Neural cell (in vitro differentiated cells): Measurements from ENCODE around the gene ETV3L. TPM values are rescaled to one million over a fixed set of nuclear protein-coding genes. Genes with fewer than 3 reads are reported as not detected.

Experiments used
- H2AFZ ChIP-seq: fragments of 200-600, 300-800 bp; sonication (generic), shearing (Covaris generic); 2 replicates; pipeline ENCODE4 v1.6.0; 2014; ENCODE audit warnings: low read depth, mild to moderate bottlenecking, antibody characterized with exemption, low read length, moderate library complexity
- H3F3A ChIP-seq: fragments of 200-600 bp; shearing (Covaris generic); 2 replicates; pipeline ENCODE4 v1.6.1; 2016; ENCODE audit warnings: mild to moderate bottlenecking, moderate library complexity, mixed read lengths, antibody characterized with exemption, low read length; ENCODE audit not compliant: insufficient read depth, poor library complexity, severe bottlenecking
- H3K27ac ChIP-seq: fragments of 200-600, 300-800 bp; sonication (generic), shearing (Covaris generic); 2 replicates; pipeline ENCODE4 v1.5.1; 2014; ENCODE audit warnings: mild to moderate bottlenecking, low read length, moderate library complexity
- H3K27me3 ChIP-seq: fragments of 300-800, 200-600 bp; sonication (generic), shearing (Covaris generic); 2 replicates; pipeline ENCODE4 v1.6.0; 2014; ENCODE audit warnings: mild to moderate bottlenecking, low read depth, low read length, moderate library complexity; ENCODE audit not compliant: insufficient read depth
- H3K36me3 ChIP-seq: fragments of 300-800, 200-600 bp; sonication (generic), shearing (Covaris generic); 2 replicates; pipeline ENCODE4 v1.5.1; 2014; ENCODE audit warnings: mild to moderate bottlenecking, antibody characterized with exemption, low read length, moderate library complexity; ENCODE audit not compliant: insufficient read depth
- H3K4me2 ChIP-seq: fragments of 300-800, 200-600 bp; sonication (generic), shearing (Covaris generic); 2 replicates; pipeline ENCODE4 v1.6.0; 2014; ENCODE audit warnings: mild to moderate bottlenecking, low read length
- H3K4me3 ChIP-seq: fragments of 300-800, 200-600 bp; sonication (generic), shearing (Covaris generic); 2 replicates; pipeline ENCODE4 v1.5.1; 2014; ENCODE audit warnings: mild to moderate bottlenecking, low read length, moderate library complexity
- H3K79me2 ChIP-seq: fragments of 200-600 bp; shearing (Covaris generic); replicated peaks from 2 replicates; pipeline ENCODE4 v1.6.0; 2014; ENCODE audit warnings: mild to moderate bottlenecking, low read length, moderate library complexity; ENCODE audit not compliant: insufficient read depth
- H3K9ac ChIP-seq: fragments of 300-800, 200-600 bp; sonication (generic), shearing (Covaris generic); 2 replicates; pipeline ENCODE4 v1.6.1; 2016; ENCODE audit warnings: mild to moderate bottlenecking, low read length, mixed read lengths
- H3K9me2 ChIP-seq: fragments of 200-600 bp; shearing (Covaris generic); 2 replicates; pipeline ENCODE4 v1.6.1; 2016; ENCODE audit warnings: mild to moderate bottlenecking, low read length, mixed read lengths; ENCODE audit not compliant: insufficient read depth
- H3K9me3 ChIP-seq: fragments of 200-600, 300-800 bp; sonication (generic), shearing (Covaris generic); 2 replicates; pipeline ENCODE4 v1.6.1; 2016; ENCODE audit warnings: mild to moderate bottlenecking, mixed run types, low read length, moderate library complexity, mixed read lengths
- H4K20me1 ChIP-seq: fragments of 200-600 bp; shearing (Covaris generic); 2 replicates; pipeline ENCODE4 v1.6.1; 2016; ENCODE audit warnings: mild to moderate bottlenecking, mixed run types; ENCODE audit not compliant: insufficient read depth
- EP300 ChIP-seq: fragments of 450-650 bp; conservative IDR thresholded peaks from 2 replicates; pipeline ENCODE4 v1.6.1; 2014; ENCODE audit warnings: antibody characterized with exemption, mild to moderate bottlenecking, moderate library complexity; ENCODE audit not compliant: poor library complexity, severe bottlenecking
- EZH2 ChIP-seq: fragments of 200-600, 300-800 bp; shearing (Covaris generic), sonication (generic); IDR thresholded peaks from 2 replicates; pipeline ENCODE4 v1.6.1; 2014; ENCODE audit warnings: antibody characterized with exemption, low read length, borderline replicate concordance, mild to moderate bottlenecking; ENCODE audit not compliant: insufficient read depth, poor library complexity, severe bottlenecking
- MXI1 ChIP-seq: fragments of 450-650 bp; conservative IDR thresholded peaks from 2 replicates; pipeline ENCODE4 v1.6.1; 2014; ENCODE audit warnings: antibody characterized with exemption, mild to moderate bottlenecking; ENCODE audit not compliant: poor library complexity, severe bottlenecking
- POLR2AphosphoS5 ChIP-seq: IDR thresholded peaks from 2 replicates; pipeline ENCODE4 v1.6.1; 2012
- RAD21 ChIP-seq: fragments of 450-650 bp; conservative IDR thresholded peaks from 2 replicates; pipeline ENCODE4 v1.6.1; 2014; ENCODE audit warnings: antibody characterized with exemption, mild to moderate bottlenecking, moderate library complexity
- SMC3 ChIP-seq: fragments of 450-650 bp; conservative IDR thresholded peaks from 2 replicates; pipeline ENCODE4 v1.6.1; 2014; ENCODE audit warnings: antibody characterized with exemption, mild to moderate bottlenecking, moderate library complexity; ENCODE audit not compliant: poor library complexity
- TAF1 ChIP-seq: IDR thresholded peaks from 2 replicates; pipeline ENCODE4 v1.6.1; 2012; ENCODE audit warnings: low read depth
- polyA plus RNA-seq: library from polyadenylated mRNA; depleted of rRNA; stranded (reverse); fragments of >200 nt; gene quantifications from 2 replicates; pipeline ENCODE4 v1.2.3, GENCODE V29; 2014
- TF ChIP-seq, protein P1 (sequence below): fragments of 450-650 bp; IDR thresholded peaks from 2 replicates; pipeline ENCODE4 v1.5.1; 2014; ENCODE audit warnings: antibody characterized with exemption, mild to moderate bottlenecking, moderate library complexity; ENCODE audit not compliant: poor library complexity, severe bottlenecking
- TF ChIP-seq, protein P2 (sequence below): IDR thresholded peaks from 2 replicates; pipeline ENCODE4 v1.6.1; 2012; ENCODE audit warnings: borderline replicate concordance

The ETV3L gene
- polyA plus RNA-seq, 1 donor from 2014 or later = not detected

DNA sequence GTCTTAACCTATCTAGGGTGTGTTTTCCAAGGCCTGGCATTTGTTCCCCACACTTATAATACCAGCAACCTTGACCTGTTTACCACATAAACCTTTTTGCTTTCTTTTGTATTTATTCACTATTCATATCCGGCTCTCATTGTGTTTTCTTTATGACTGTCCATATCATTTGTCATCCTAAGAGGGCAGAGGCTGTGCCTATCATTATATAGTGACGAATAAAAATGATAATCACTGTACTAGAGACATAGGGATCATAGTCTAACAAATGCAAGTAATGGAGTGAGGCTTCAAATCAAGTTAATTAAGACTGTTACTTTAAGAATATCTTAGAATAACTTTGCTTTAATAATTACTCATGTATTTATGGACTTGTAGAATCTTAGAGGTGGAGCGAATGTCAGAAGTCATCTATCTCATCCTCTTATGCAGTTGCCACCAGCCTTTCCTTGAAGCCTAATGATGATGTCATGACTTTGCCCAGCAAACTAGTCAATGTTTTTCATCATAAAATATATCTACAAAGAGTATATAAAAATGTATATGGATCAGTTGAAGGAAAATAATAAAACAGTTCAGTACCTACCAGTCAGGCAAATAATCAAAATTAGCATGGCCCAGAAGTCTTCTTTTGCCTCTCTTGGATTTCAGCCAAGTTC is 43.3 kb upstream of the ETV3L start:
- H3K9me3 ChIP-seq = no peaks in the 10 kb centered on the region
- H3K36me3 ChIP-seq = no peaks in the 10 kb centered on the region
- no peak overlapping the region for H3K4me2 ChIP-seq
- H3K27ac ChIP-seq = no peak overlapping the region
- H3K9ac ChIP-seq = no peak overlapping the region
- no peak for TF ChIP-seq POLR2AphosphoS5
- TF ChIP-seq, protein P1, sequence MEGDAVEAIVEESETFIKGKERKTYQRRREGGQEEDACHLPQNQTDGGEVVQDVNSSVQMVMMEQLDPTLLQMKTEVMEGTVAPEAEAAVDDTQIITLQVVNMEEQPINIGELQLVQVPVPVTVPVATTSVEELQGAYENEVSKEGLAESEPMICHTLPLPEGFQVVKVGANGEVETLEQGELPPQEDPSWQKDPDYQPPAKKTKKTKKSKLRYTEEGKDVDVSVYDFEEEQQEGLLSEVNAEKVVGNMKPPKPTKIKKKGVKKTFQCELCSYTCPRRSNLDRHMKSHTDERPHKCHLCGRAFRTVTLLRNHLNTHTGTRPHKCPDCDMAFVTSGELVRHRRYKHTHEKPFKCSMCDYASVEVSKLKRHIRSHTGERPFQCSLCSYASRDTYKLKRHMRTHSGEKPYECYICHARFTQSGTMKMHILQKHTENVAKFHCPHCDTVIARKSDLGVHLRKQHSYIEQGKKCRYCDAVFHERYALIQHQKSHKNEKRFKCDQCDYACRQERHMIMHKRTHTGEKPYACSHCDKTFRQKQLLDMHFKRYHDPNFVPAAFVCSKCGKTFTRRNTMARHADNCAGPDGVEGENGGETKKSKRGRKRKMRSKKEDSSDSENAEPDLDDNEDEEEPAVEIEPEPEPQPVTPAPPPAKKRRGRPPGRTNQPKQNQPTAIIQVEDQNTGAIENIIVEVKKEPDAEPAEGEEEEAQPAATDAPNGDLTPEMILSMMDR = no peak
- TF ChIP-seq EP300 = no peak
- TF ChIP-seq SMC3 = no peak
- TF ChIP-seq, protein P2, sequence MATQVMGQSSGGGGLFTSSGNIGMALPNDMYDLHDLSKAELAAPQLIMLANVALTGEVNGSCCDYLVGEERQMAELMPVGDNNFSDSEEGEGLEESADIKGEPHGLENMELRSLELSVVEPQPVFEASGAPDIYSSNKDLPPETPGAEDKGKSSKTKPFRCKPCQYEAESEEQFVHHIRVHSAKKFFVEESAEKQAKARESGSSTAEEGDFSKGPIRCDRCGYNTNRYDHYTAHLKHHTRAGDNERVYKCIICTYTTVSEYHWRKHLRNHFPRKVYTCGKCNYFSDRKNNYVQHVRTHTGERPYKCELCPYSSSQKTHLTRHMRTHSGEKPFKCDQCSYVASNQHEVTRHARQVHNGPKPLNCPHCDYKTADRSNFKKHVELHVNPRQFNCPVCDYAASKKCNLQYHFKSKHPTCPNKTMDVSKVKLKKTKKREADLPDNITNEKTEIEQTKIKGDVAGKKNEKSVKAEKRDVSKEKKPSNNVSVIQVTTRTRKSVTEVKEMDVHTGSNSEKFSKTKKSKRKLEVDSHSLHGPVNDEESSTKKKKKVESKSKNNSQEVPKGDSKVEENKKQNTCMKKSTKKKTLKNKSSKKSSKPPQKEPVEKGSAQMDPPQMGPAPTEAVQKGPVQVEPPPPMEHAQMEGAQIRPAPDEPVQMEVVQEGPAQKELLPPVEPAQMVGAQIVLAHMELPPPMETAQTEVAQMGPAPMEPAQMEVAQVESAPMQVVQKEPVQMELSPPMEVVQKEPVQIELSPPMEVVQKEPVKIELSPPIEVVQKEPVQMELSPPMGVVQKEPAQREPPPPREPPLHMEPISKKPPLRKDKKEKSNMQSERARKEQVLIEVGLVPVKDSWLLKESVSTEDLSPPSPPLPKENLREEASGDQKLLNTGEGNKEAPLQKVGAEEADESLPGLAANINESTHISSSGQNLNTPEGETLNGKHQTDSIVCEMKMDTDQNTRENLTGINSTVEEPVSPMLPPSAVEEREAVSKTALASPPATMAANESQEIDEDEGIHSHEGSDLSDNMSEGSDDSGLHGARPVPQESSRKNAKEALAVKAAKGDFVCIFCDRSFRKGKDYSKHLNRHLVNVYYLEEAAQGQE = no peak
- no peak for TF ChIP-seq MXI1
- no peak for TF ChIP-seq TAF1
- TF ChIP-seq RAD21 = no peak
- TF ChIP-seq EZH2 = no peak
- no peaks in the 10 kb centered on the region for H3K9me2 ChIP-seq
- no peak overlapping the region for H3K4me3 ChIP-seq
- no peaks in the 10 kb centered on the region for H3K79me2 ChIP-seq
- H2AFZ ChIP-seq = no peak overlapping the region
- no peaks in the 10 kb centered on the region for H4K20me1 ChIP-seq
- no peaks in the 10 kb centered on the region for H3K27me3 ChIP-seq
- H3F3A ChIP-seq = no peaks in the 10 kb centered on the region

DNA sequence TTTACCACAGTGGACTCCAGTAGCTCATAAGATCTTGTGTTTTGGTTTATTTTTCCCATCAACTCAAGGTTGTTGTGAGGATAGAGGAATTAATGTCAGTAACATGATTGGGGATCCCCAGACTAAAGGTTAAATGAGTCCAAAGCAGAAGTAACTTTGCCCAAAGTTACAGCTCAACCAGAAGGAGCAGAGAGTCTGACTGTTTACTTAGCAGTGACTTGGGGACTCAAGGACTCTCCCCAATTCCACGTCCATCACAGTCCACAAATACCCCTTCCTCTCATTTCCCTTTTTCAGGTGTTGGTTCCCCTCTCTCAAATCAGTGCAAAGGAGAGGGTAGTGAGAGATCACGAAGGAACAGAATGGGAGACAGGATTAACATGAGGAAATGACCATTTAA is 42.6 kb upstream of the ETV3L start:
- no peaks in the 10 kb centered on the region for H3K9me2 ChIP-seq
- no peak overlapping the region for H3K27ac ChIP-seq
- TF ChIP-seq MXI1 = no peak
- TF ChIP-seq EZH2 = no peak
- TF ChIP-seq RAD21 = no peak
- no peak for TF ChIP-seq EP300
- TF ChIP-seq, protein P2 = no peak
- TF ChIP-seq, protein P1 = no peak
- TF ChIP-seq SMC3 = no peak
- TF ChIP-seq POLR2AphosphoS5 = no peak
- TF ChIP-seq TAF1 = no peak
- H3F3A ChIP-seq = no peaks in the 10 kb centered on the region
- no peak overlapping the region for H3K4me2 ChIP-seq
- H3K27me3 ChIP-seq = no peaks in the 10 kb centered on the region
- no peak overlapping the region for H2AFZ ChIP-seq
- H3K9ac ChIP-seq = no peak overlapping the region
- no peaks in the 10 kb centered on the region for H3K9me3 ChIP-seq
- no peaks in the 10 kb centered on the region for H4K20me1 ChIP-seq
- no peaks in the 10 kb centered on the region for H3K36me3 ChIP-seq
- H3K79me2 ChIP-seq = no peaks in the 10 kb centered on the region
- no peak overlapping the region for H3K4me3 ChIP-seq
